ENCODE results near the gene BIVM. TPM values are rescaled to one million over a fixed set of nuclear protein-coding genes. Genes with fewer than 3 reads are reported as not detected.

BIVM gene
- total and polyA plus RNA-seq, 2 experiments from 2014 or later = 3.2 to 4.2 TPM

DNA sequence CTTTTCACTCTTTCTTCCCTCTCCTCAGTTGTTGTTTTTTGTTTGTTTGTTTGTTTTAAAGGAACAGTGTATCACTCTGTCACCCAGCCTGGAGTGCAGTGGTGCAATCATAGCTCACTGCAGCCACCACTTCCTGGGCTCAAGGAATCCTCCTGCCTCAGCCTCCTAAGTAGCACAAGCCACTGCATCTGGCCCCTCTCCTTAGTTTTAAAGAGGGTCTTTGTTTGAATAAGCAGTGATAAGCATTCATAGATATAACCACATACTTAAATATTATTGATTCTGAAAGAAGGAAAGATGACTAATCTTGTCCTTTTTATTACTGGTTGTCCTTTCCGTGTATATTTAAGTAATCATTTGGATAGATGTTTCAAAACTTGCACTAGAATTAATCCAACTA, 73.6 kb downstream of the BIVM start:
- no peak overlapping the region for H3K27ac Mint-ChIP-seq

DNA sequence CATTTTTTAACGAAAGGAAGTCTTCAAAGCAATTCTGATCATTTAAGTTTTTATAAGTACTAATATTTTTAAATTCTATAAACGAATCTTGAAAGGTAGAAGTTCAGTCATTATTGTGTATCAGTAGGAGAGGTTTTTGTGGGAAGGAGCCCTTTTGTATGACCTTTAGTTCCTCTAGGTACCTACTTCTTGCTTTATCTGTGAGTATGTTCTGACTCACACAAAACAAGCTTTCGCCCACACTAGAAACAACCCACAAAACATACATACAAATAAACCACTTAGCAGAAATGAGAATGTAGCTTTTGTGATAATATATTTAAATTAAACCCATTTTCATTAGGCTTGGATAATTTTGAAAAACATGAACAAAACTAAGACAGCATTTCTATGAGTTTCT, 74.7 kb downstream of the BIVM start:
- no peak overlapping the region for H3K4me3 Mint-ChIP-seq
- DNase-seq (ENCODE audit: low spot score) = no peak
- TF ChIP-seq ZNF462 (CRISPR knock-in tag; IDR thresholded peaks at IDR 0.05) (no peak), NANOG (IDR thresholded peaks at IDR 0.05; ENCODE audit: borderline replicate concordance) (no peak), EZH2phosphoT487 (IDR thresholded peaks at IDR 0.05; ENCODE audit: unreplicated experiment) (no peak), STAT1 (IDR thresholded peaks at IDR 0.05; ENCODE audit: unreplicated experiment) (no peak), EZH2 (IDR thresholded peaks at IDR 0.05; ENCODE audit: low read depth, unreplicated experiment) (no peak)

More for the DNA sequence above, 73.6 kb downstream of the BIVM start:
- Mint-ChIP-seq H3K4me1 (peaks cover 24% of the 10 kb centered on the region), H3K36me3 (ENCODE audit: low read depth) (peaks cover 23% of the 10 kb centered on the region; the same call in 2 of the 3 replicates), H3K4me3 (no peak overlapping the region), H3K9me3 (no peaks in the 10 kb centered on the region), H3K27me3 (ENCODE audit: insufficient read depth, low read depth, poor library complexity) (no peaks in the 10 kb centered on the region)
- Histone ChIP-seq H3F3A (replicated peaks; ENCODE audit: low read depth) (no peaks in the 10 kb centered on the region), H3K9me2 (ENCODE audit: insufficient read depth) (no peaks in the 10 kb centered on the region), H3K27me3 (ENCODE audit: insufficient read depth) (no peaks in the 10 kb centered on the region), H2AFZ (no peak overlapping the region), H3K36me3 (ENCODE audit: insufficient read depth) (peaks cover 17% of the 10 kb centered on the region; the same call in 1 of the 2 replicates), H3K4me3 (no peak overlapping the region), H3K79me2 (replicated peaks; ENCODE audit: insufficient read depth) (no peaks in the 10 kb centered on the region), H3K27ac (ENCODE audit: low read depth) (no peak overlapping the region), H3K4me1 (ENCODE audit: insufficient read depth) (peaks cover 24% of the 10 kb centered on the region), H4K20me1 (replicated peaks; ENCODE audit: insufficient read depth) (0 out of 2 replicates have a peak, but pooled peaks cover 2% of the 10 kb centered on the region), H3K4me2 (no peak overlapping the region)
- ATAC-seq (no peak), DNase-seq (ENCODE audit: low spot score) (no peak)
- no peak for TF ChIP-seq REST (IDR thresholded peaks at IDR 0.05; ENCODE audit: unreplicated experiment)

More for the DNA sequence above, 74.7 kb downstream of the BIVM start:
- H3K27ac Mint-ChIP-seq = no peak overlapping the region
- no peaks in the 10 kb centered on the region for H3F3A ChIP-seq (replicated peaks; ENCODE audit: low read depth)
- H3K9me3 Mint-ChIP-seq = no peaks in the 10 kb centered on the region
- H3K9me2 ChIP-seq (ENCODE audit: insufficient read depth) = no peaks in the 10 kb centered on the region
- H3K4me3 ChIP-seq = no peak overlapping the region
- no peak overlapping the region for H2AFZ ChIP-seq
- 0 out of 2 replicates have a peak, but pooled peaks cover 2% of the 10 kb centered on the region for H4K20me1 ChIP-seq (replicated peaks; ENCODE audit: insufficient read depth)
- H3K27ac ChIP-seq (ENCODE audit: low read depth) = no peak overlapping the region
- H3K4me1 ChIP-seq (ENCODE audit: insufficient read depth) = peaks cover 24% of the 10 kb centered on the region
- no peaks in the 10 kb centered on the region for H3K79me2 ChIP-seq (replicated peaks; ENCODE audit: insufficient read depth)
- peaks cover 24% of the 10 kb centered on the region for H3K4me1 Mint-ChIP-seq
- H3K36me3 ChIP-seq (ENCODE audit: insufficient read depth) = peaks cover 17% of the 10 kb centered on the region; the same call in 1 of the 2 replicates
- H3K36me3 Mint-ChIP-seq (ENCODE audit: low read depth) = peaks cover 21% of the 10 kb centered on the region; the same call in 2 of the 3 replicates
- H3K27me3 ChIP-seq (ENCODE audit: insufficient read depth) = no peaks in the 10 kb centered on the region
- H3K27me3 Mint-ChIP-seq (ENCODE audit: insufficient read depth, low read depth, poor library complexity) = no peaks in the 10 kb centered on the region
- ATAC-seq = no peak
- no peak overlapping the region for H3K4me2 ChIP-seq
